Kidney epithelial cell (primary cell): Measurements from ENCODE around the gene SPEG. TPM values are rescaled to one million over a fixed set of nuclear protein-coding genes. Genes with fewer than 3 reads are reported as not detected.

Source experiments
- DNase-seq: peaks from one replicate; pipeline ENCODE4 v3.0.0-alpha.2; 2010; ENCODE audit warnings: low read depth
- H3K27me3 ChIP-seq: 2 replicates; pipeline ENCODE4 v1.6.0; 2011; ENCODE audit warnings: low read length; ENCODE audit not compliant: control insufficient read depth, insufficient read depth
- H3K36me3 ChIP-seq: 2 replicates; pipeline ENCODE4 v1.5.1; 2011; ENCODE audit warnings: low read length; ENCODE audit not compliant: control insufficient read depth, insufficient read depth
- H3K4me3 ChIP-seq: 2 replicates; pipeline ENCODE4 v1.5.1; 2011; ENCODE audit warnings: low read depth, mild to moderate bottlenecking, control low read depth, low read length
- CTCF ChIP-seq: IDR thresholded peaks from 2 replicates; pipeline ENCODE4 v1.5.1; 2011; ENCODE audit warnings: mild to moderate bottlenecking, moderate library complexity, low read length, control low read depth, inconsistent platforms; ENCODE audit not compliant: insufficient read depth, poor library complexity, severe bottlenecking
- total RNA-seq: library from RNA; depleted of rRNA; stranded (reverse); fragments of >200 nt; gene quantifications from 2 replicates; pipeline ENCODE4 v1.2.3, GENCODE V29; 2015

Gene SPEG
- total RNA-seq, 1 donor from 2014 or later = 9.9 TPM

GRCh38 chr2:219408204-219408603, 26.4 kb upstream of the SPEG start:
- no peak overlapping the region for H3K4me3 ChIP-seq
- DNase-seq = no peak
- no peak for TF ChIP-seq CTCF
- no peaks in the 10 kb centered on the region for H3K36me3 ChIP-seq
- H3K27me3 ChIP-seq = peaks cover 6% of the 10 kb centered on the region

GRCh38 chr2:219408631-219409030, 26.0 kb upstream of the SPEG start:
- Histone ChIP-seq H3K27me3 (peaks cover 6% of the 10 kb centered on the region), H3K4me3 (no peak overlapping the region), H3K36me3 (no peaks in the 10 kb centered on the region)
- no peak for TF ChIP-seq CTCF
- DNase-seq = no peak

- H3K27me3 ChIP-seq = peaks cover 8% of the 10 kb centered on the region
- no peaks in the 10 kb centered on the region for H3K36me3 ChIP-seq
- TF ChIP-seq CTCF = no peak
- H3K4me3 ChIP-seq = no peak overlapping the region
- DNase-seq = no peak
Measured at GRCh38 chr2:219409619-219410018, 25.0 kb upstream of the SPEG start.

- TF ChIP-seq CTCF = no peak
- Histone ChIP-seq H3K4me3 (no peak overlapping the region), H3K36me3 (no peaks in the 10 kb centered on the region), H3K27me3 (peaks cover 9% of the 10 kb centered on the region)
- DNase-seq = no peak
Measured at GRCh38 chr2:219410390-219410789, 24.3 kb upstream of the SPEG start.

GRCh38 chr2:219414857-219415256, 19.8 kb upstream of the SPEG start:
- DNase-seq = no peak
- no peak overlapping the region for H3K4me3 ChIP-seq
- H3K27me3 ChIP-seq = peaks cover 30% of the 10 kb centered on the region
- H3K36me3 ChIP-seq = no peaks in the 10 kb centered on the region
- TF ChIP-seq CTCF = no peak

- DNase-seq = no peak
- no peak for TF ChIP-seq CTCF
- Histone ChIP-seq H3K27me3 (peaks cover 36% of the 10 kb centered on the region), H3K4me3 (no peak overlapping the region), H3K36me3 (no peaks in the 10 kb centered on the region)
Measured at GRCh38 chr2:219415580-219416234, 18.9 kb upstream of the SPEG start.
